HepG2 (cell line): ENCODE data around the gene NOL11. TPM values are rescaled to one million over a fixed set of nuclear protein-coding genes. Genes with fewer than 3 reads are reported as not detected.
A peak's percentile ranks its signal among the peaks of the same experiment; 100 is the strongest.

Source experiments
- BHLHE40 ChIP-seq: IDR thresholded peaks from 2 replicates; pipeline ENCODE4 v1.6.1; 2011; ENCODE audit warnings: low read length, improper control_type of control experiment
- KDM2A ChIP-seq: sonication (generic); formaldehyde crosslinking; IDR thresholded peaks from 2 replicates; pipeline ENCODE4 v1.4.0; 2020; ENCODE audit warnings: low read depth, missing genetic modification reagents, borderline replicate concordance
- KDM6A ChIP-seq: IDR thresholded peaks from 2 replicates; pipeline ENCODE4 v1.6.1; 2016; ENCODE audit warnings: low read depth
- KLF11 ChIP-seq: IDR thresholded peaks from 2 replicates; pipeline ENCODE4 v1.6.1; 2016; ENCODE audit warnings: missing compliant biosample characterization
- REPIN1 ChIP-seq: sonication (generic); formaldehyde crosslinking; IDR thresholded peaks from 2 replicates; pipeline ENCODE4 v1.8.0; 2022; ENCODE audit warnings: missing genetic modification reagents, low read depth, mild to moderate bottlenecking, borderline replicate concordance
- SALL1 ChIP-seq: sonication (generic); formaldehyde crosslinking; IDR thresholded peaks from 2 replicates; pipeline ENCODE4 v1.8.0; 2022; ENCODE audit warnings: mild to moderate bottlenecking, missing genetic modification reagents
- ZNF143 ChIP-seq: sonication (generic); formaldehyde crosslinking; IDR thresholded peaks from 2 replicates; pipeline ENCODE4 v1.4.0; 2020; ENCODE audit warnings: missing genetic modification reagents
- ZNF296 ChIP-seq: sonication (generic); formaldehyde crosslinking; conservative IDR thresholded peaks from 2 replicates; pipeline ENCODE4 v1.5.0; 2020; ENCODE audit warnings: mild to moderate bottlenecking, missing genetic modification reagents
- ZNF335 ChIP-seq: sonication (generic); formaldehyde crosslinking; IDR thresholded peaks from 2 replicates; pipeline ENCODE4 v1.4.0; 2020; ENCODE audit warnings: missing genetic modification reagents
- ZNF510 ChIP-seq: sonication (generic); formaldehyde crosslinking; IDR thresholded peaks from 2 replicates; pipeline ENCODE4 v1.4.0; 2020; ENCODE audit warnings: low read depth, mild to moderate bottlenecking, missing genetic modification reagents
- ZNF530 ChIP-seq: sonication (generic); formaldehyde crosslinking; IDR thresholded peaks from 2 replicates; pipeline ENCODE4 v1.5.0; 2020; ENCODE audit warnings: low read depth, mild to moderate bottlenecking, missing genetic modification reagents
- ZNF567 ChIP-seq: sonication (generic); formaldehyde crosslinking; IDR thresholded peaks from 2 replicates; pipeline ENCODE4 v1.8.1; 2023; ENCODE audit warnings: mild to moderate bottlenecking, missing genetic modification reagents, borderline replicate concordance
- ZNF891 ChIP-seq: sonication (generic); formaldehyde crosslinking; IDR thresholded peaks from 2 replicates; pipeline ENCODE4 v1.5.0; 2020; ENCODE audit warnings: mild to moderate bottlenecking, missing genetic modification reagents
- polyA plus RNA-seq, 8 experiments: library from polyadenylated mRNA; depleted of rRNA in 3 of 8; stranded (reverse) in 7 of 8; unstranded in 1 of 8; fragments of >200 nt; fragmentation: Illumina TruSeq in 4 of 8; extraction: Trizol in 4 of 8; gene quantifications; 2 replicates each; pipeline versions ENCODE4 v1.2.1 to v1.2.3, GENCODE V29; 2011 to 2016; ENCODE audit warnings: low read depth in 4 of 8, missing spikeins in 1 of 8, mixed read lengths in 1 of 8; ENCODE audit not compliant: insufficient read depth in 1 of 8
- total RNA-seq, 5 experiments: library from RNA; depleted of rRNA; stranded (reverse); fragments of >200 nt; fragmentation: Illumina TruSeq; extraction: Trizol; gene quantifications; 2 replicates each; pipeline ENCODE4 v1.2.3, GENCODE V29; 2016; ENCODE audit warnings: low read depth in 1 of 5
- TF ChIP-seq, protein P1 (sequence below): sonication (generic); formaldehyde crosslinking; IDR thresholded peaks from 2 replicates; pipeline ENCODE4 v1.9.0; 2021; ENCODE audit warnings: mild to moderate bottlenecking, missing genetic modification reagents
- TF ChIP-seq, protein P2 (sequence below): sonication (generic); formaldehyde crosslinking; IDR thresholded peaks from 2 replicates; pipeline ENCODE4 v1.4.0; 2020; ENCODE audit warnings: missing genetic modification reagents
- TF ChIP-seq, protein P3 (sequence below): fragments of 450-650 bp; IDR thresholded peaks from 2 replicates; pipeline ENCODE4 v1.6.1; 2016
- TF ChIP-seq, protein P4 (sequence below): sonication (generic); formaldehyde crosslinking; IDR thresholded peaks from 2 replicates; pipeline ENCODE4 v1.9.0; 2021; ENCODE audit warnings: missing genetic modification reagents, mild to moderate bottlenecking, borderline replicate concordance

NOL11 gene
- total and polyA plus RNA-seq, 2 of the 13 experiments (the other 11 are each of a cell fraction or from before 2014, with no cell fraction given), result 45.8 to 124 TPM

DNA sequence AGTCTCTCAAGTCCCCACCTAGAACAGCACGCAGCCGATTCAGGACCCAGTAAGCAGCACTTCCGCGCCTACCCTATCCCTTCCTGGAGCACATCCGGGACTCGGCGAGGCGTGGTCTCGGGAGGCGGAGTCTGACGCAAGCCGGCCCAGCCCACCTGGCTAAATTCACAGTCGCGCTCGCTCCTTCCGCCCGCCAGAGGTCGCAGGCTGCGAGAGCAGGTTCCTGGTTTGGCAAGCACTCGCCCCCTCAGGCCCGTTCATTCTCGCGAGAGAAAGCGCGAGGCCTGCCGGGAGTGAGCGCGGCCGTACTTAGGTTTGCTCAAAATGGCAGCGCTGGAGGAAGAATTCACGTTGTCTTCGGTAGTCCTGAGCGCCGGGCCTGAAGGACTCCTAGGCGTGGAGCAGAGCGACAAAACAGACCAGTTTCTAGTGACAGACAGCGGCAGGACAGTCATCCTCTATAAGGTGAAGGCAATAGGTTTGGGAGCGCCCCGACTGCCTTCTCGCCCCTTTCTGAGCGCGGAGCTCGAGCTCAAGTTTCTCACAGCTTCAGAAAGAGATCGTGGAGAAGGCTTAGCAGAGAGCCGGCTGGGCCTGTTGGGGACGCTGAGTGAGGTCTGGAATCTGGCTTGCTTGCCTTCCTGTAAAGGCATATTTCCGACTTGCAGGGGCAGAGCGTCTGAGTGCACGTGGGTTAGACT, at the start of gene NOL11 (continued):
- TF ChIP-seq, protein P1, sequence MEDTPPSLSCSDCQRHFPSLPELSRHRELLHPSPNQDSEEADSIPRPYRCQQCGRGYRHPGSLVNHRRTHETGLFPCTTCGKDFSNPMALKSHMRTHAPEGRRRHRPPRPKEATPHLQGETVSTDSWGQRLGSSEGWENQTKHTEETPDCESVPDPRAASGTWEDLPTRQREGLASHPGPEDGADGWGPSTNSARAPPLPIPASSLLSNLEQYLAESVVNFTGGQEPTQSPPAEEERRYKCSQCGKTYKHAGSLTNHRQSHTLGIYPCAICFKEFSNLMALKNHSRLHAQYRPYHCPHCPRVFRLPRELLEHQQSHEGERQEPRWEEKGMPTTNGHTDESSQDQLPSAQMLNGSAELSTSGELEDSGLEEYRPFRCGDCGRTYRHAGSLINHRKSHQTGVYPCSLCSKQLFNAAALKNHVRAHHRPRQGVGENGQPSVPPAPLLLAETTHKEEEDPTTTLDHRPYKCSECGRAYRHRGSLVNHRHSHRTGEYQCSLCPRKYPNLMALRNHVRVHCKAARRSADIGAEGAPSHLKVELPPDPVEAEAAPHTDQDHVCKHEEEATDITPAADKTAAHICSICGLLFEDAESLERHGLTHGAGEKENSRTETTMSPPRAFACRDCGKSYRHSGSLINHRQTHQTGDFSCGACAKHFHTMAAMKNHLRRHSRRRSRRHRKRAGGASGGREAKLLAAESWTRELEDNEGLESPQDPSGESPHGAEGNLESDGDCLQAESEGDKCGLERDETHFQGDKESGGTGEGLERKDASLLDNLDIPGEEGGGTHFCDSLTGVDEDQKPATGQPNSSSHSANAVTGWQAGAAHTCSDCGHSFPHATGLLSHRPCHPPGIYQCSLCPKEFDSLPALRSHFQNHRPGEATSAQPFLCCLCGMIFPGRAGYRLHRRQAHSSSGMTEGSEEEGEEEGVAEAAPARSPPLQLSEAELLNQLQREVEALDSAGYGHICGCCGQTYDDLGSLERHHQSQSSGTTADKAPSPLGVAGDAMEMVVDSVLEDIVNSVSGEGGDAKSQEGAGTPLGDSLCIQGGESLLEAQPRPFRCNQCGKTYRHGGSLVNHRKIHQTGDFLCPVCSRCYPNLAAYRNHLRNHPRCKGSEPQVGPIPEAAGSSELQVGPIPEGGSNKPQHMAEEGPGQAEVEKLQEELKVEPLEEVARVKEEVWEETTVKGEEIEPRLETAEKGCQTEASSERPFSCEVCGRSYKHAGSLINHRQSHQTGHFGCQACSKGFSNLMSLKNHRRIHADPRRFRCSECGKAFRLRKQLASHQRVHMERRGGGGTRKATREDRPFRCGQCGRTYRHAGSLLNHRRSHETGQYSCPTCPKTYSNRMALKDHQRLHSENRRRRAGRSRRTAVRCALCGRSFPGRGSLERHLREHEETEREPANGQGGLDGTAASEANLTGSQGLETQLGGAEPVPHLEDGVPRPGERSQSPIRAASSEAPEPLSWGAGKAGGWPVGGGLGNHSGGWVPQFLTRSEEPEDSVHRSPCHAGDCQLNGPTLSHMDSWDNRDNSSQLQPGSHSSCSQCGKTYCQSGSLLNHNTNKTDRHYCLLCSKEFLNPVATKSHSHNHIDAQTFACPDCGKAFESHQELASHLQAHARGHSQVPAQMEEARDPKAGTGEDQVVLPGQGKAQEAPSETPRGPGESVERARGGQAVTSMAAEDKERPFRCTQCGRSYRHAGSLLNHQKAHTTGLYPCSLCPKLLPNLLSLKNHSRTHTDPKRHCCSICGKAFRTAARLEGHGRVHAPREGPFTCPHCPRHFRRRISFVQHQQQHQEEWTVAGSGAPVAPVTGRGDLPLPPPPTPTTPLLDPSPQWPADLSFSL, result peak; percentile 33; the same call in 1 of the 2 replicates
- TF ChIP-seq ZNF530 (CRISPR knock-in tag), result no peak
- TF ChIP-seq KLF11 (CRISPR knock-in tag), result peak; percentile 88; the same call in 1 of the 2 replicates
- TF ChIP-seq ZNF567, result peak; percentile 59; the same call in 1 of the 2 replicates
- TF ChIP-seq, protein P2, sequence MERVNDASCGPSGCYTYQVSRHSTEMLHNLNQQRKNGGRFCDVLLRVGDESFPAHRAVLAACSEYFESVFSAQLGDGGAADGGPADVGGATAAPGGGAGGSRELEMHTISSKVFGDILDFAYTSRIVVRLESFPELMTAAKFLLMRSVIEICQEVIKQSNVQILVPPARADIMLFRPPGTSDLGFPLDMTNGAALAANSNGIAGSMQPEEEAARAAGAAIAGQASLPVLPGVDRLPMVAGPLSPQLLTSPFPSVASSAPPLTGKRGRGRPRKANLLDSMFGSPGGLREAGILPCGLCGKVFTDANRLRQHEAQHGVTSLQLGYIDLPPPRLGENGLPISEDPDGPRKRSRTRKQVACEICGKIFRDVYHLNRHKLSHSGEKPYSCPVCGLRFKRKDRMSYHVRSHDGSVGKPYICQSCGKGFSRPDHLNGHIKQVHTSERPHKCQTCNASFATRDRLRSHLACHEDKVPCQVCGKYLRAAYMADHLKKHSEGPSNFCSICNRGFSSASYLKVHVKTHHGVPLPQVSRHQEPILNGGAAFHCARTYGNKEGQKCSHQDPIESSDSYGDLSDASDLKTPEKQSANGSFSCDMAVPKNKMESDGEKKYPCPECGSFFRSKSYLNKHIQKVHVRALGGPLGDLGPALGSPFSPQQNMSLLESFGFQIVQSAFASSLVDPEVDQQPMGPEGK (CRISPR knock-in tag), result peak; percentile 73
- TF ChIP-seq KDM6A, result no peak; the same call in 1 of the 2 replicates
- TF ChIP-seq KDM2A (CRISPR knock-in tag), result peak; percentile 98
- TF ChIP-seq, protein P3, sequence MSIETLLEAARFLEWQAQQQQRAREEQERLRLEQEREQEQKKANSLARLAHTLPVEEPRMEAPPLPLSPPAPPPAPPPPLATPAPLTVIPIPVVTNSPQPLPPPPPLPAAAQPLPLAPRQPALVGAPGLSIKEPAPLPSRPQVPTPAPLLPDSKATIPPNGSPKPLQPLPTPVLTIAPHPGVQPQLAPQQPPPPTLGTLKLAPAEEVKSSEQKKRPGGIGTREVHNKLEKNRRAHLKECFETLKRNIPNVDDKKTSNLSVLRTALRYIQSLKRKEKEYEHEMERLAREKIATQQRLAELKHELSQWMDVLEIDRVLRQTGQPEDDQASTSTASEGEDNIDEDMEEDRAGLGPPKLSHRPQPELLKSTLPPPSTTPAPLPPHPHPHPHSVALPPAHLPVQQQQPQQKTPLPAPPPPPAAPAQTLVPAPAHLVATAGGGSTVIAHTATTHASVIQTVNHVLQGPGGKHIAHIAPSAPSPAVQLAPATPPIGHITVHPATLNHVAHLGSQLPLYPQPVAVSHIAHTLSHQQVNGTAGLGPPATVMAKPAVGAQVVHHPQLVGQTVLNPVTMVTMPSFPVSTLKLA, result peak; percentile 52; the same call in 1 of the 2 replicates
- peak; percentile 93 for TF ChIP-seq ZNF891
- TF ChIP-seq BHLHE40, result peak; percentile 57; the same call in 1 of the 2 replicates
- peak; percentile 98 for TF ChIP-seq SALL1 (CRISPR knock-in tag)
- TF ChIP-seq, protein P4, sequence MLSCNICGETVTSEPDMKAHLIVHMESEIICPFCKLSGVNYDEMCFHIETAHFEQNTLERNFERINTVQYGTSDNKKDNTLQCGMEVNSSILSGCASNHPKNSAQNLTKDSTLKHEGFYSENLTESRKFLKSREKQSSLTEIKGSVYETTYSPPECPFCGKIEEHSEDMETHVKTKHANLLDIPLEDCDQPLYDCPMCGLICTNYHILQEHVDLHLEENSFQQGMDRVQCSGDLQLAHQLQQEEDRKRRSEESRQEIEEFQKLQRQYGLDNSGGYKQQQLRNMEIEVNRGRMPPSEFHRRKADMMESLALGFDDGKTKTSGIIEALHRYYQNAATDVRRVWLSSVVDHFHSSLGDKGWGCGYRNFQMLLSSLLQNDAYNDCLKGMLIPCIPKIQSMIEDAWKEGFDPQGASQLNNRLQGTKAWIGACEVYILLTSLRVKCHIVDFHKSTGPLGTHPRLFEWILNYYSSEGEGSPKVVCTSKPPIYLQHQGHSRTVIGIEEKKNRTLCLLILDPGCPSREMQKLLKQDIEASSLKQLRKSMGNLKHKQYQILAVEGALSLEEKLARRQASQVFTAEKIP, result no peak
- TF ChIP-seq ZNF296 (CRISPR knock-in tag), result no peak
- peak; percentile 92 for TF ChIP-seq ZNF335 (CRISPR knock-in tag)
- TF ChIP-seq ZNF510, result peak; percentile 79
- peak; percentile 100 for TF ChIP-seq REPIN1 (CRISPR knock-in tag)
- peak; percentile 98 for TF ChIP-seq ZNF143 (CRISPR knock-in tag)
